LNCaP clone FGC (cell line): Measurements from ENCODE around the gene CSTA.

ENCODE experiments used
- DNase-seq: peaks from one replicate; pipeline ENCODE4 v3.0.0-alpha.2; 2011; ENCODE audit warnings: low read depth
- H3K4me3 ChIP-seq: 2 replicates; pipeline ENCODE4 v1.5.1; 2011; ENCODE audit warnings: mild to moderate bottlenecking, low read depth, low read length, control low read depth
- TF ChIP-seq, protein P1 (sequence below): IDR thresholded peaks from 2 replicates; pipeline ENCODE4 v1.5.1; 2012; ENCODE audit warnings: mild to moderate bottlenecking; ENCODE audit not compliant: control insufficient read depth, insufficient read depth; ENCODE audit errors: extremely low read depth

The CSTA gene

DNA sequence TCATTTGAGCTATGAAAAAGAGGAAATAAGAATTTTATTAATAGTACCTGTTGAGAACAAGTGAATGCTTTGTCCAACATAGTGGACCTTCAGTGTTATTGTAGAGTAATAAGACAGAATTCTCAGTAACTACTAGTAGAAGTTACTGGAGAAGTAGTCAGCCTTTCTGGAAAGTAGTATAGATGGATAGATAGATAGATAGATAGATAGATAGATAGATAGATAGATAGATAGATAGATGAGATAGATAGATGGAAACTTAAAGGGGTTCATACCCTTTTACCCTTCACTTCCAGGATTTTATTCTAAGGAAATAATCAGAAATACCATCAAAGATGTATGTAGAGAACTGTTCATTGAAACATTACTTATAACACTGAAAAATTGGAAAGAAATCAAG, 64.1 kb downstream of the CSTA start:
- no peak overlapping the region for H3K4me3 ChIP-seq
- DNase-seq = no peak
- TF ChIP-seq, protein P1, sequence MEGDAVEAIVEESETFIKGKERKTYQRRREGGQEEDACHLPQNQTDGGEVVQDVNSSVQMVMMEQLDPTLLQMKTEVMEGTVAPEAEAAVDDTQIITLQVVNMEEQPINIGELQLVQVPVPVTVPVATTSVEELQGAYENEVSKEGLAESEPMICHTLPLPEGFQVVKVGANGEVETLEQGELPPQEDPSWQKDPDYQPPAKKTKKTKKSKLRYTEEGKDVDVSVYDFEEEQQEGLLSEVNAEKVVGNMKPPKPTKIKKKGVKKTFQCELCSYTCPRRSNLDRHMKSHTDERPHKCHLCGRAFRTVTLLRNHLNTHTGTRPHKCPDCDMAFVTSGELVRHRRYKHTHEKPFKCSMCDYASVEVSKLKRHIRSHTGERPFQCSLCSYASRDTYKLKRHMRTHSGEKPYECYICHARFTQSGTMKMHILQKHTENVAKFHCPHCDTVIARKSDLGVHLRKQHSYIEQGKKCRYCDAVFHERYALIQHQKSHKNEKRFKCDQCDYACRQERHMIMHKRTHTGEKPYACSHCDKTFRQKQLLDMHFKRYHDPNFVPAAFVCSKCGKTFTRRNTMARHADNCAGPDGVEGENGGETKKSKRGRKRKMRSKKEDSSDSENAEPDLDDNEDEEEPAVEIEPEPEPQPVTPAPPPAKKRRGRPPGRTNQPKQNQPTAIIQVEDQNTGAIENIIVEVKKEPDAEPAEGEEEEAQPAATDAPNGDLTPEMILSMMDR = no peak

DNA sequence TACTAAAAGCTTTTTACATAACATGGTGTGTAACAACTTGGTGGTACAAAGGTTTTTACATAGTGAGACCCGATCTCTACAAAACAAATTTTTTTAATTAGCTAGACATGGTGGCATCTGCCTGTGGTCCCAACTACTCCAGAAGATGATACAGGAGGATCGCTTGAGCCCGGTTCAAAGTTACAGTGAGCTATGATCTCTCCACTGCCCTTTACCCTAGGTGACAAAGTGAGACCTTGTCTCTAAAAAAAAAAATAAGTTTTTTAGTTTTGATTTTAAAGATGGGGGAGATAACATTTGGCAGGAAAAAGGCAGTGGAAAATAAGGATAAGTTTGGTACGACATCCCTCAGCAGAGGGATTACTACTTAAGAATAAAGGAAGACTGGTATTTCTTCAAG, 64.8 kb downstream of the CSTA start:
- TF ChIP-seq, protein P1 = no peak
- DNase-seq = no peak
- no peak overlapping the region for H3K4me3 ChIP-seq

DNA sequence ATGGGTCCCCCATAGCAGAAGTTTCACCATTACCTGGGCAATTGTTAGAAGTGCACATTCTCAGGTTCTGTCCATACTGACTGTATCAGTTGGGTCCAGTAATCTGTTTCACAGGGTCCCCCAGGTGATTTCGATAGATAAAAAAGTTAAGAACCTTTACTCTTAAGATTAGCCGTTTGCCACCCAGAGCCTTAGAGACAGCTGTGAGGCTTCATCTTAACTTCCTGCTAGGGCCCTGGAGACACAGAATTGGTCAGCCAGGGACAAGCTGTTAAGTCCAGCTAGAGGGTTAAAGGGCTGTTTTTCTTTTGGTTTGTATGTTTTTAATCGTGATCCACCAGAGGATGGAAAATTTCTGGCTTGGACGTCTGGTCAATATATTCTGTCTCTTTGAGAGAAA, 65.6 kb downstream of the CSTA start:
- no peak overlapping the region for H3K4me3 ChIP-seq
- TF ChIP-seq, protein P1 = no peak
- DNase-seq = no peak
